ENCODE results near the gene DIPK1A. TPM values are rescaled to one million over a fixed set of nuclear protein-coding genes. Genes with fewer than 3 reads are reported as not detected.
"Not testable (repeated sequence)": the region's sequence is repeated elsewhere in the genome, so short reads cannot be mapped to it uniquely, and the experiment has no call there.

The DIPK1A gene
- total and polyA plus RNA-seq, 2 donors (not counting 1 experiment from before 2014, with no cell fraction given), result 19.7 to 85.7 TPM

DNA sequence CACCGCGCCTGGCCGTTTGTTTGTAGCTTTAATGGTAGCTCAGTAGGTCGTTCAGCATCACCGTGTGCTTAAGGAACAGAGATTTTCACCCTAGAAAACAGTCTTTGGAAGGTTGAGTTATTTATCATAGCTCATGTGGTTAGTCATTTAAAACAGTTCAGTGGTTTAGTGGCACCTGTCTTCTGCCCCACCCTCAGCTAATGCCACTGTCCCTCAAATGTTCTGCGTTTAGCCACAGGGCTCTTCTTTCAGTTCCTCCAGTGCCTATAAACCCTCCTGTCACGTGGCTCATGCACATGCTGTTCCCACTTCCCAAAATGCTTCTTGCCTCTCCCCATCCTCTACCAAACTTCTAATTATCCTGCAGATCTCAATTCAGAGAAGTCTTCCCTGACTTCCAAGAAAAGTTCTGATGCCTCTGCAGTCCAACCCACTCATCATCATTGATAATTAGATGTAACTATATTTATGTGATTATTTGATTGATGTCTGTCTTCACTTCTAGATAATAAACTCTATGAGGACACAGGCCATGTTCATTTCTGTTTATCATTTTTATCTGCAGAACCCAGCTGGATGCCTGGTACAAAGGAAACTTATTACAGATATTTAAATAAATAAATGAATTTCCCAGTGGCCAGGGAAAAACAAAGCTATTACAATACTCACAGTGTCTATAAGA is 14.4 kb upstream of the DIPK1A start:
- TF ChIP-seq, protein P1, sequence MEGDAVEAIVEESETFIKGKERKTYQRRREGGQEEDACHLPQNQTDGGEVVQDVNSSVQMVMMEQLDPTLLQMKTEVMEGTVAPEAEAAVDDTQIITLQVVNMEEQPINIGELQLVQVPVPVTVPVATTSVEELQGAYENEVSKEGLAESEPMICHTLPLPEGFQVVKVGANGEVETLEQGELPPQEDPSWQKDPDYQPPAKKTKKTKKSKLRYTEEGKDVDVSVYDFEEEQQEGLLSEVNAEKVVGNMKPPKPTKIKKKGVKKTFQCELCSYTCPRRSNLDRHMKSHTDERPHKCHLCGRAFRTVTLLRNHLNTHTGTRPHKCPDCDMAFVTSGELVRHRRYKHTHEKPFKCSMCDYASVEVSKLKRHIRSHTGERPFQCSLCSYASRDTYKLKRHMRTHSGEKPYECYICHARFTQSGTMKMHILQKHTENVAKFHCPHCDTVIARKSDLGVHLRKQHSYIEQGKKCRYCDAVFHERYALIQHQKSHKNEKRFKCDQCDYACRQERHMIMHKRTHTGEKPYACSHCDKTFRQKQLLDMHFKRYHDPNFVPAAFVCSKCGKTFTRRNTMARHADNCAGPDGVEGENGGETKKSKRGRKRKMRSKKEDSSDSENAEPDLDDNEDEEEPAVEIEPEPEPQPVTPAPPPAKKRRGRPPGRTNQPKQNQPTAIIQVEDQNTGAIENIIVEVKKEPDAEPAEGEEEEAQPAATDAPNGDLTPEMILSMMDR (conservative IDR thresholded peaks at IDR 0.05 in 1 of 2, IDR thresholded peaks at IDR 0.05 in 1 of 2; ENCODE audit: low read depth in 1 of 2, low read length in 2 of 2), result no peak
- TF ChIP-seq EZH2 (IDR thresholded peaks at IDR 0.05; ENCODE audit: low read length, missing control alignments), result no peak
- Histone ChIP-seq H3K9ac (ENCODE audit: insufficient read depth, low read length) (no peak overlapping the region), H2AFZ (ENCODE audit: low read length) (no peak overlapping the region), H3K9me3 (ENCODE audit: control insufficient read depth, insufficient read depth, low read depth, low read length) (no peaks in the 10 kb centered on the region), H3K27me3 (ENCODE audit: control insufficient read depth, insufficient read depth, low read length) (peaks cover 12% of the 10 kb centered on the region), H3K4me3 (replicated peaks in 1 of 4; ENCODE audit: control extremely low read depth in 1 of 4, insufficient read depth in 1 of 4, low read depth in 3 of 4, low read length in 4 of 4) (no peak overlapping the region), H3K4me1 (ENCODE audit: control insufficient read depth, extremely low read depth, insufficient read depth, low read length) (no peaks in the 10 kb centered on the region), H3K79me2 (ENCODE audit: control insufficient read depth, insufficient read depth, low read length) (no peaks in the 10 kb centered on the region), H3K4me2 (ENCODE audit: extremely low read depth, insufficient read depth, low read length) (no peak overlapping the region), H3K36me3 (ENCODE audit: control insufficient read depth, insufficient read depth, low read length) (no peaks in the 10 kb centered on the region), H4K20me1 (ENCODE audit: control insufficient read depth, extremely low read depth, insufficient read depth, low read length) (no peaks in the 10 kb centered on the region), H3K27ac (ENCODE audit: insufficient read depth, low read length) (no peak overlapping the region)
- no peak for DNase-seq (ENCODE audit: low read depth in 2 of 2)

DNA sequence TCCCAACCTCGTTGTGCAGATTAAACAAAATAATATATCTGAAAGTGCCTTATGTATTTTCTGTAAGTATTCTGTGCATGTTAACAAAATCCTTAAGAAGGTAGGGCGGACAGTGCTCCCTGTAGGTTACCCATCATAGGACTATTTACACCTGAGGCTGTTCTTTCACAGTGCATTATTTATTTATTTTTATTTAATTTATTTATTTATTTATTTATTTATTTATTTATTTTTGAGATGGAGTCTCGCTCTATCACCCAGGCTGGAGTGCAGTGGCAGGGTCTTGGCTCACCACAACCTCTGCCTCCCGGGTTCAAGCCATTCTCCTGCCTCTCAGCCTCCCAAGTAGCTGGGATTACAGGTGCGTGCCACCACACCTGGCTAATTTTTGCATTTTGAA is 12.8 kb upstream of the DIPK1A start:
- not testable (repeated sequence) for H3K4me3 ChIP-seq (replicated peaks in 1 of 4; ENCODE audit: control extremely low read depth in 1 of 4, insufficient read depth in 1 of 4, low read depth in 3 of 4, low read length in 4 of 4); H3K36me3 ChIP-seq (ENCODE audit: control insufficient read depth, insufficient read depth, low read length); H3K79me2 ChIP-seq (ENCODE audit: control insufficient read depth, insufficient read depth, low read length); H4K20me1 ChIP-seq (ENCODE audit: control insufficient read depth, extremely low read depth, insufficient read depth, low read length); H2AFZ ChIP-seq (ENCODE audit: low read length); H3K9ac ChIP-seq (ENCODE audit: insufficient read depth, low read length); H3K9me3 ChIP-seq (ENCODE audit: control insufficient read depth, insufficient read depth, low read depth, low read length); H3K4me2 ChIP-seq (ENCODE audit: extremely low read depth, insufficient read depth, low read length); DNase-seq (ENCODE audit: low read depth in 2 of 2); H3K27ac ChIP-seq (ENCODE audit: insufficient read depth, low read length); H3K4me1 ChIP-seq (ENCODE audit: control insufficient read depth, extremely low read depth, insufficient read depth, low read length)
- peaks cover 12% of the 10 kb centered on the region for H3K27me3 ChIP-seq (ENCODE audit: control insufficient read depth, insufficient read depth, low read length)

DNA sequence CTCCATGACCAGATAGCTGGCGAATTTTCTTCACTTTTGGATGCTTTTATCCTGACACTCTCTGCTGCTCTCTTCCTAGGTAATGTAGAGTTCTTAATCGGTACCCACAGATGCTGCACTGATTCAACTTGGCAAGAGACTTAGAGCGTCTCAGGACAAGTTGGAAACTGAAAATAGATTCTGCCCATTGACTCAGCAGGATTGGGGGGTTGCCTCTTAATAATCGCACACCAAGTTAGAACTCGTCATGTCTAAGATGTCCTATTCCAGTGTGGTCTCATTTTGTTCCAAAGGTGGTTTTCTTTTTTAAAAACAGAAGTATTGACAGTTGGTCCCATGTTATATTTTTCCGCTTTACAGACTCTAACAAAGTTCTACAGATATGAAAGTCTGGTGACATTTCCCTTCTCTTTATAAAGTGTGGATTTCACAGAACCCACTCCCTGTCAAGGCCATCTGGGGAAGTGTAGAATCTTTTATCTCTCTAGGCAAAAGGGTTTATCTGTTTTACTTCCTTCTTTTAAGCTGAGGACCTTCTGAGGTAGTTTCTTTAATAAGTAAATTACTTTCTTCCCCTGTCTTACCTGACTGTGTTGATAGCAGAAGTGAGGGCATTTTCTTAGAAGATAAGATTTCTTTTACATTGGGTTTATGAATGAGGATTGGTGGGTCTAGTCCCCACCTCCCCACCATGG is 12.1 kb upstream of the DIPK1A start:
- Histone ChIP-seq H3K79me2 (ENCODE audit: control insufficient read depth, insufficient read depth, low read length) (no peaks in the 10 kb centered on the region), H3K9me3 (ENCODE audit: control insufficient read depth, insufficient read depth, low read depth, low read length) (no peaks in the 10 kb centered on the region), H3K27me3 (ENCODE audit: control insufficient read depth, insufficient read depth, low read length) (peaks cover 12% of the 10 kb centered on the region), H3K4me3 (replicated peaks in 1 of 4; ENCODE audit: control extremely low read depth in 1 of 4, insufficient read depth in 1 of 4, low read depth in 3 of 4, low read length in 4 of 4) (no peak overlapping the region), H3K4me2 (ENCODE audit: extremely low read depth, insufficient read depth, low read length) (no peak overlapping the region), H3K36me3 (ENCODE audit: control insufficient read depth, insufficient read depth, low read length) (no peaks in the 10 kb centered on the region), H3K27ac (ENCODE audit: insufficient read depth, low read length) (no peak overlapping the region), H2AFZ (ENCODE audit: low read length) (no peak overlapping the region), H4K20me1 (ENCODE audit: control insufficient read depth, extremely low read depth, insufficient read depth, low read length) (no peaks in the 10 kb centered on the region), H3K9ac (ENCODE audit: insufficient read depth, low read length) (no peak overlapping the region), H3K4me1 (ENCODE audit: control insufficient read depth, extremely low read depth, insufficient read depth, low read length) (no peaks in the 10 kb centered on the region)
- no peak for DNase-seq (ENCODE audit: low read depth in 2 of 2)
- TF ChIP-seq, protein P1 (conservative IDR thresholded peaks at IDR 0.05 in 1 of 2, IDR thresholded peaks at IDR 0.05 in 1 of 2; ENCODE audit: low read depth in 1 of 2, low read length in 2 of 2), result no peak
- no peak for TF ChIP-seq EZH2 (IDR thresholded peaks at IDR 0.05; ENCODE audit: low read length, missing control alignments)

Measured in fibroblast of lung (primary cell).